ENCODE results near the gene GOSR1.
A peak's percentile ranks its signal among the peaks of the same experiment; 100 is the strongest.
"Not testable (repeated sequence)": the region's sequence is repeated elsewhere in the genome, so short reads cannot be mapped to it uniquely, and the experiment has no call there.

The GOSR1 gene

DNA sequence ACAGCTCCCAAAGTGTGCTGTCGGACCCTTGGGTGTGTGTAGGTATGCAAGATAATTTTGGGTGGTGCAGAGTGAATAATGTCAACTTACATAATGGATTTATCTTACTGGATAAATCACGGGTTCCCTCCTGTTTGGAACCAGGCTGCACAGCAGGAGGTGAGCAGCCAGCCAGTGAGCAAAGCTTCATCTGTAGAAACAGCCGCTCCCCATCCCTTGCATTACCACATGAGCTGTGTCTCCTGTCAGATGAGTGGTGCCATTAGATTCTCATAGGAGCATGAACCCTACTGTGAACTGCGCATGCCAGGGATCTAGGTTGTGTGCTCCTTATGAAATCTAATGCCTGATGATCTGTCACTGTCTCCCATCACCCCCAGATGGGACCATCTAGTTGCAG, 72.0 kb downstream of the GOSR1 start:
- POLR2A ChIA-PET; CTCF ChIA-PET; H3K4me1 ChIP-seq (ENCODE audit: control insufficient read depth, insufficient read depth, low read length); H3K36me3 ChIP-seq (ENCODE audit: control insufficient read depth in 2 of 2, insufficient read depth in 1 of 2, low read length in 2 of 2); H3K9me3 ChIP-seq (ENCODE audit: control insufficient read depth, insufficient read depth, low read depth, low read length); H3K27ac ChIP-seq (ENCODE audit: extremely low read depth, low read depth, low read length); H3K4me3 ChIP-seq (ENCODE audit: low read depth, low read length): not testable (repeated sequence)
- peak; percentile 99 for TF ChIP-seq ZNF610 (tag by site-specific recombination; IDR thresholded peaks at IDR 0.05; ENCODE audit: borderline replicate concordance)
- TF ChIP-seq, protein P1, sequence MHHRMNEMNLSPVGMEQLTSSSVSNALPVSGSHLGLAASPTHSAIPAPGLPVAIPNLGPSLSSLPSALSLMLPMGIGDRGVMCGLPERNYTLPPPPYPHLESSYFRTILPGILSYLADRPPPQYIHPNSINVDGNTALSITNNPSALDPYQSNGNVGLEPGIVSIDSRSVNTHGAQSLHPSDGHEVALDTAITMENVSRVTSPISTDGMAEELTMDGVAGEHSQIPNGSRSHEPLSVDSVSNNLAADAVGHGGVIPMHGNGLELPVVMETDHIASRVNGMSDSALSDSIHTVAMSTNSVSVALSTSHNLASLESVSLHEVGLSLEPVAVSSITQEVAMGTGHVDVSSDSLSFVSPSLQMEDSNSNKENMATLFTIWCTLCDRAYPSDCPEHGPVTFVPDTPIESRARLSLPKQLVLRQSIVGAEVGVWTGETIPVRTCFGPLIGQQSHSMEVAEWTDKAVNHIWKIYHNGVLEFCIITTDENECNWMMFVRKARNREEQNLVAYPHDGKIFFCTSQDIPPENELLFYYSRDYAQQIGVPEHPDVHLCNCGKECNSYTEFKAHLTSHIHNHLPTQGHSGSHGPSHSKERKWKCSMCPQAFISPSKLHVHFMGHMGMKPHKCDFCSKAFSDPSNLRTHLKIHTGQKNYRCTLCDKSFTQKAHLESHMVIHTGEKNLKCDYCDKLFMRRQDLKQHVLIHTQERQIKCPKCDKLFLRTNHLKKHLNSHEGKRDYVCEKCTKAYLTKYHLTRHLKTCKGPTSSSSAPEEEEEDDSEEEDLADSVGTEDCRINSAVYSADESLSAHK (tag by site-specific recombination; IDR thresholded peaks at IDR 0.05) = peak; percentile 81

DNA sequence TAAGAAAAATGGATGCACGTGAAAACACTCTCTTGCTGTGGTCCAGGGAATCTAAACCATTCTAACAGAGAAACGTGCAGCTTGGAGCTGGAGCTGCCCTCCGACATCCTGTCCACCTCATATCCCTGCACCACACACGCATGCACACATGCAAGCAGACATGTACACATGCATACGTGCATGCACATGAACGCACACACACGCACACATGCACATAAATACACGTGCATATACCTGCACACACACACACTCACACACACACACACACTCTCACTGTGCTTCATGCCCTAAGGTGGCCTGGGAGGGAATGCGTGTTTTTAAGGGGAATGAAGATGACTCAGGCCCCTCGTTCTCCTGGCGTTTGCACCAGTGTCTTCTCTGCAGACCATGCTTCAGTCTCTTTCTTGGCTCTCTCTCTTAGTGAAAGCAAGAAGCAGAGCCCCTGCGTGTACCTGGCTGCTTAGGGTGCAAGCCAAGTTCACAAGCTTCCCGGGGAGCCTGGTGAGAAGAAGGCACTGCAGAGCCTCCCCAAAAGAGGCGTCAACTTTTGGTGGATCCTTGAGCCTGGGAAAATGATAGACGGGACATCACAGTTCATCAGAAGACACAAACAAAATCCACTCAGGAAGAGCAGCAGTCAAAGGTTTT, 72.8 kb downstream of the GOSR1 start:
- TF ChIP-seq MYNN (tag by site-specific recombination; IDR thresholded peaks at IDR 0.05; ENCODE audit: borderline replicate concordance) (no peak), GFI1B (tag by site-specific recombination; IDR thresholded peaks at IDR 0.05) (no peak)
- TF ChIP-seq, protein P2, sequence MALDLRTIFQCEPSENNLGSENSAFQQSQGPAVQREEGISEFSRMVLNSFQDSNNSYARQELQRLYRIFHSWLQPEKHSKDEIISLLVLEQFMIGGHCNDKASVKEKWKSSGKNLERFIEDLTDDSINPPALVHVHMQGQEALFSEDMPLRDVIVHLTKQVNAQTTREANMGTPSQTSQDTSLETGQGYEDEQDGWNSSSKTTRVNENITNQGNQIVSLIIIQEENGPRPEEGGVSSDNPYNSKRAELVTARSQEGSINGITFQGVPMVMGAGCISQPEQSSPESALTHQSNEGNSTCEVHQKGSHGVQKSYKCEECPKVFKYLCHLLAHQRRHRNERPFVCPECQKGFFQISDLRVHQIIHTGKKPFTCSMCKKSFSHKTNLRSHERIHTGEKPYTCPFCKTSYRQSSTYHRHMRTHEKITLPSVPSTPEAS (tag by site-specific recombination; IDR thresholded peaks at IDR 0.05) = peak; percentile 70
- Histone ChIP-seq H3K36me3 (ENCODE audit: control insufficient read depth in 2 of 2, insufficient read depth in 1 of 2, low read length in 2 of 2) (no peaks in the 10 kb centered on the region), H3K27ac (ENCODE audit: extremely low read depth, low read depth, low read length) (no peak overlapping the region), H3K4me1 (ENCODE audit: control insufficient read depth, insufficient read depth, low read length) (0 out of 2 replicates have a peak, but pooled peaks cover 3% of the 10 kb centered on the region), H3K9me3 (ENCODE audit: control insufficient read depth, insufficient read depth, low read depth, low read length) (no peaks in the 10 kb centered on the region), H3K4me3 (ENCODE audit: low read depth, low read length) (no peak overlapping the region)
- POLR2A ChIA-PET = no interaction called here
- CTCF ChIA-PET = no interaction called here

DNA sequence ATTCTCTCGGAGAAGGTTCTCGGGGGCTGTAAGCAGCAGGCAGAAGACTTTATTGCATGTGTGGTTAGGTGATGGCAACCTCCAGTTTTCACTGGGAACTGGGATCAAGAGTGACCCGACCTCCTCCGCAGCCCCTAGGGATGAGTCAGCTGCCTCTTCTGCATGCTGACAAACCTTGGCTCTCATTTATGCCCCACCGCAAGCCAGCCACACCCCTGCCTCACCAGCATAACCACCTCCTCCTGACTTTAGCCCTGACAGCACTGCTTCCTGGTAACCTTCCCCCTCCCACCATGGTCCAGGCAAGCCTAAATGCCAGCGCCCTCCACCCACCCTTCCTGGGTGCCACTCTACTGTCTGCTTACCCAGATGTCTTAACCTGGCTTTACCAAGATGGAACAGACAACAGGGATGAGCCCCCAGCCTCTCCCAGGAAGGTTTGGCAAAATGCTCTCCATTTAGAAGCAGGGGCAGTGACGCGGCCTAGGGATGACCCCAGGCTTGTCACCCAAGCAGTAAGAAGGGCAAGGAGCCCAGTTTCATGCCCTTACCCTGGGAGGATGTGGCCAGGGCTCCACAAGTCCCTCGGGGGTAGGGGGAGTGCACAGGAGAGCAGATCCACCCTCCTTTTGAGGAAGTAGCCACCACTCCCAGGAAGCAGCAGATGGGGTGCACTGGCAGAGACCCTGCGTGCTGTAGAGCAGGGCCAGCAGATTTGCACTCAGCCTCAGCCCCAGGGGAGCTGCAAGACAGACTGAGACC, 73.5 kb downstream of the GOSR1 start:
- 0 out of 2 replicates have a peak, but pooled peaks cover 3% of the 10 kb centered on the region for H3K4me1 ChIP-seq (ENCODE audit: control insufficient read depth, insufficient read depth, low read length)
- ChIA-PET CTCF (no interaction called here), POLR2A (no interaction called here)
- H3K9me3 ChIP-seq (ENCODE audit: control insufficient read depth, insufficient read depth, low read depth, low read length) = no peaks in the 10 kb centered on the region
- H3K27ac ChIP-seq (ENCODE audit: extremely low read depth, low read depth, low read length) = no peak overlapping the region
- H3K4me3 ChIP-seq (ENCODE audit: low read depth, low read length) = no peak overlapping the region
- H3K36me3 ChIP-seq (ENCODE audit: control insufficient read depth in 2 of 2, insufficient read depth in 1 of 2, low read length in 2 of 2) = no peaks in the 10 kb centered on the region
- TF ChIP-seq ZNF132 (tag by site-specific recombination; IDR thresholded peaks at IDR 0.05; ENCODE audit: borderline replicate concordance) (no peak), ZNF843 (tag by site-specific recombination; IDR thresholded peaks at IDR 0.05) (no peak), REPIN1 (tag by site-specific recombination; IDR thresholded peaks at IDR 0.05; ENCODE audit: low read depth) (no peak), ZNF174 (tag by site-specific recombination; IDR thresholded peaks at IDR 0.05) (no peak), ZNF510 (tag by site-specific recombination; IDR thresholded peaks at IDR 0.05; ENCODE audit: insufficient replicate concordance) (no peak), ZNF133 (tag by site-specific recombination; IDR thresholded peaks at IDR 0.05) (no peak), ZNF792 (tag by site-specific recombination; IDR thresholded peaks at IDR 0.05) (no peak), SP7 (tag by site-specific recombination; IDR thresholded peaks at IDR 0.05) (0 out of 2 replicates have a peak, but pooled peaks have one; percentile 29), ZNF274 (IDR thresholded peaks at IDR 0.05; ENCODE audit: low read length) (no peak), ZNF274 (tag by site-specific recombination; IDR thresholded peaks at IDR 0.05; ENCODE audit: borderline replicate concordance) (no peak), ZNF239 (tag by site-specific recombination; IDR thresholded peaks at IDR 0.05) (no peak), ZNF302 (tag by site-specific recombination; IDR thresholded peaks at IDR 0.05; ENCODE audit: low read depth) (no peak), ZNF600 (tag by site-specific recombination; IDR thresholded peaks at IDR 0.05) (0 out of 2 replicates have a peak, but pooled peaks have one; percentile 47)
- TF ChIP-seq, protein P3, sequence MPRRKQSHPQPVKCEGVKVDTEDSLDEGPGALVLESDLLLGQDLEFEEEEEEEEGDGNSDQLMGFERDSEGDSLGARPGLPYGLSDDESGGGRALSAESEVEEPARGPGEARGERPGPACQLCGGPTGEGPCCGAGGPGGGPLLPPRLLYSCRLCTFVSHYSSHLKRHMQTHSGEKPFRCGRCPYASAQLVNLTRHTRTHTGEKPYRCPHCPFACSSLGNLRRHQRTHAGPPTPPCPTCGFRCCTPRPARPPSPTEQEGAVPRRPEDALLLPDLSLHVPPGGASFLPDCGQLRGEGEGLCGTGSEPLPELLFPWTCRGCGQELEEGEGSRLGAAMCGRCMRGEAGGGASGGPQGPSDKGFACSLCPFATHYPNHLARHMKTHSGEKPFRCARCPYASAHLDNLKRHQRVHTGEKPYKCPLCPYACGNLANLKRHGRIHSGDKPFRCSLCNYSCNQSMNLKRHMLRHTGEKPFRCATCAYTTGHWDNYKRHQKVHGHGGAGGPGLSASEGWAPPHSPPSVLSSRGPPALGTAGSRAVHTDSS (tag by site-specific recombination; IDR thresholded peaks at IDR 0.05) = no peak
- TF ChIP-seq, protein P4, sequence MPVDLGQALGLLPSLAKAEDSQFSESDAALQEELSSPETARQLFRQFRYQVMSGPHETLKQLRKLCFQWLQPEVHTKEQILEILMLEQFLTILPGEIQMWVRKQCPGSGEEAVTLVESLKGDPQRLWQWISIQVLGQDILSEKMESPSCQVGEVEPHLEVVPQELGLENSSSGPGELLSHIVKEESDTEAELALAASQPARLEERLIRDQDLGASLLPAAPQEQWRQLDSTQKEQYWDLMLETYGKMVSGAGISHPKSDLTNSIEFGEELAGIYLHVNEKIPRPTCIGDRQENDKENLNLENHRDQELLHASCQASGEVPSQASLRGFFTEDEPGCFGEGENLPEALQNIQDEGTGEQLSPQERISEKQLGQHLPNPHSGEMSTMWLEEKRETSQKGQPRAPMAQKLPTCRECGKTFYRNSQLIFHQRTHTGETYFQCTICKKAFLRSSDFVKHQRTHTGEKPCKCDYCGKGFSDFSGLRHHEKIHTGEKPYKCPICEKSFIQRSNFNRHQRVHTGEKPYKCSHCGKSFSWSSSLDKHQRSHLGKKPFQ (tag by site-specific recombination; IDR thresholded peaks at IDR 0.05) = no peak
- TF ChIP-seq, protein P5, sequence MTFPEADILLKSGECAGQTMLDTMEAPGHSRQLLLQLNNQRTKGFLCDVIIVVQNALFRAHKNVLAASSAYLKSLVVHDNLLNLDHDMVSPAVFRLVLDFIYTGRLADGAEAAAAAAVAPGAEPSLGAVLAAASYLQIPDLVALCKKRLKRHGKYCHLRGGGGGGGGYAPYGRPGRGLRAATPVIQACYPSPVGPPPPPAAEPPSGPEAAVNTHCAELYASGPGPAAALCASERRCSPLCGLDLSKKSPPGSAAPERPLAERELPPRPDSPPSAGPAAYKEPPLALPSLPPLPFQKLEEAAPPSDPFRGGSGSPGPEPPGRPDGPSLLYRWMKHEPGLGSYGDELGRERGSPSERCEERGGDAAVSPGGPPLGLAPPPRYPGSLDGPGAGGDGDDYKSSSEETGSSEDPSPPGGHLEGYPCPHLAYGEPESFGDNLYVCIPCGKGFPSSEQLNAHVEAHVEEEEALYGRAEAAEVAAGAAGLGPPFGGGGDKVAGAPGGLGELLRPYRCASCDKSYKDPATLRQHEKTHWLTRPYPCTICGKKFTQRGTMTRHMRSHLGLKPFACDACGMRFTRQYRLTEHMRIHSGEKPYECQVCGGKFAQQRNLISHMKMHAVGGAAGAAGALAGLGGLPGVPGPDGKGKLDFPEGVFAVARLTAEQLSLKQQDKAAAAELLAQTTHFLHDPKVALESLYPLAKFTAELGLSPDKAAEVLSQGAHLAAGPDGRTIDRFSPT (tag by site-specific recombination; IDR thresholded peaks at IDR 0.05) = no peak

Data from HEK293 (cell line).